H1 (cell line): ENCODE measurements around the gene FOXI1. TPM values are rescaled to one million over a fixed set of nuclear protein-coding genes. Genes with fewer than 3 reads are reported as not detected.

Source experiments
- EZH2 ChIP-seq: fragments of 200-600 bp; sonication (generic); IDR thresholded peaks from 2 replicates; pipeline ENCODE4 v1.7.1; 2012; ENCODE audit warnings: low read depth, mild to moderate bottlenecking, moderate library complexity, low read length, inconsistent platforms; ENCODE audit not compliant: severe bottlenecking
- MAX ChIP-seq: IDR thresholded peaks from 2 replicates; pipeline ENCODE4 v1.6.1; 2012; ENCODE audit warnings: inconsistent platforms
- RAD21 ChIP-seq, 2 experiments: IDR thresholded peaks in 1 of 2; conservative IDR thresholded peaks in 1 of 2; 2 replicates each; pipeline ENCODE4 v1.6.1; 2011; ENCODE audit warnings: low read depth in 2 of 2, low read length in 2 of 2, improper control_type of control experiment in 1 of 2, inconsistent platforms in 1 of 2, mild to moderate bottlenecking in 1 of 2, moderate library complexity in 1 of 2
- RXRA ChIP-seq: IDR thresholded peaks from 2 replicates; pipeline ENCODE4 v1.6.1; 2011; ENCODE audit warnings: low read depth, mild to moderate bottlenecking, low read length, moderate library complexity; ENCODE audit not compliant: insufficient read depth
- polyA plus RNA-seq, 7 experiments: library from polyadenylated mRNA; depleted of rRNA in 3 of 7; stranded (reverse) in 5 of 7; unstranded in 2 of 7; fragments of >200 nt in 5 of 7; fragments of 200-250 nt in 2 of 7; gene quantifications; 1 replicate in 5 of 7; 2 replicates in 1 of 7; 4 replicates in 1 of 7; pipeline versions ENCODE4 v1.2.1 to v1.2.3, GENCODE V29; 2011 to 2013; ENCODE audit warnings: missing spikeins in 2 of 7, mixed read lengths in 2 of 7
- total RNA-seq: library from RNA; stranded (reverse); fragmentation: NEBNext Ultra II Directional; extraction: Animal tissue kit (Norgen Biotek cat#: 25700); gene quantifications from 2 replicates; pipeline ENCODE4 v1.2.1, GENCODE V29; 2021
- TF ChIP-seq, protein P1 (sequence below): fragments of 300-600 bp; sonication (generic); IDR thresholded peaks from 2 replicates; pipeline ENCODE4 v1.7.1; 2012; ENCODE audit warnings: low read length, moderate library complexity, mild to moderate bottlenecking, inconsistent platforms; ENCODE audit not compliant: insufficient replicate concordance

Gene FOXI1
- total and polyA plus RNA-seq, 2 of the 8 experiments (the other 6 are each of a cell fraction or from before 2014, with no cell fraction given) = not detected

DNA sequence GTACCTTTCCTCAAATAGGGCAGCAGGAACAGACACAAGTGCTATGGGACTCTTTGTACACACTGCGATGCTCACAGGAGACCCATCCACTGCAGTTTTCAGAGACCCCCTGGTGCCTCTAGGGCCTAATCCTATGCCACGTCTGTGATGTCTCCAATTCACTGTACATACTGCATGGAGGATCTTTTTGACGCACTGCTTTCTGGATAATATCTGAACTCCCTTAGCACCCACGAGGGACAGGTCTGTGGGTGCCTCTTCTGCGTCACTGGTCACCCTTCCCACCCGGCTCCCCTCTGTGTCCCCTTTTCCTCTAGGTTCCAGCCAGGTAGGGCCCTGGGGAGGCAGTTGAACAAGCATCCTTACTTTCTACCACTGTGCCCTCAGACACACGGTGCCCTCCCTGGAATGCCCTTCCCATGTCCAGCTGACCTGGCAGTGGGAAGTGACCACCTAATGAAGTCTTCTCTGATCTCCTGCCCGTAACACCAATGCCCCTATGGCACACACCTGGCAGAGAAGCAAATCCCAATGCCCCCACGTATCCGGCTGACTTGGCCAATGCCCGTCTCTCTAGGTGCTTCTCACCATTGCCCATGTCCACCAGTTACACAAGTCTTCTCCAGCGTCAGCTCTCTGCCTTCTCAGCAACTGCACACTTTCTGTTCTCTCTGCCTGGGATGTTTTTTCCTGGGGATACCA, 41.5 kb downstream of the FOXI1 start (continued):
- TF ChIP-seq, protein P1, sequence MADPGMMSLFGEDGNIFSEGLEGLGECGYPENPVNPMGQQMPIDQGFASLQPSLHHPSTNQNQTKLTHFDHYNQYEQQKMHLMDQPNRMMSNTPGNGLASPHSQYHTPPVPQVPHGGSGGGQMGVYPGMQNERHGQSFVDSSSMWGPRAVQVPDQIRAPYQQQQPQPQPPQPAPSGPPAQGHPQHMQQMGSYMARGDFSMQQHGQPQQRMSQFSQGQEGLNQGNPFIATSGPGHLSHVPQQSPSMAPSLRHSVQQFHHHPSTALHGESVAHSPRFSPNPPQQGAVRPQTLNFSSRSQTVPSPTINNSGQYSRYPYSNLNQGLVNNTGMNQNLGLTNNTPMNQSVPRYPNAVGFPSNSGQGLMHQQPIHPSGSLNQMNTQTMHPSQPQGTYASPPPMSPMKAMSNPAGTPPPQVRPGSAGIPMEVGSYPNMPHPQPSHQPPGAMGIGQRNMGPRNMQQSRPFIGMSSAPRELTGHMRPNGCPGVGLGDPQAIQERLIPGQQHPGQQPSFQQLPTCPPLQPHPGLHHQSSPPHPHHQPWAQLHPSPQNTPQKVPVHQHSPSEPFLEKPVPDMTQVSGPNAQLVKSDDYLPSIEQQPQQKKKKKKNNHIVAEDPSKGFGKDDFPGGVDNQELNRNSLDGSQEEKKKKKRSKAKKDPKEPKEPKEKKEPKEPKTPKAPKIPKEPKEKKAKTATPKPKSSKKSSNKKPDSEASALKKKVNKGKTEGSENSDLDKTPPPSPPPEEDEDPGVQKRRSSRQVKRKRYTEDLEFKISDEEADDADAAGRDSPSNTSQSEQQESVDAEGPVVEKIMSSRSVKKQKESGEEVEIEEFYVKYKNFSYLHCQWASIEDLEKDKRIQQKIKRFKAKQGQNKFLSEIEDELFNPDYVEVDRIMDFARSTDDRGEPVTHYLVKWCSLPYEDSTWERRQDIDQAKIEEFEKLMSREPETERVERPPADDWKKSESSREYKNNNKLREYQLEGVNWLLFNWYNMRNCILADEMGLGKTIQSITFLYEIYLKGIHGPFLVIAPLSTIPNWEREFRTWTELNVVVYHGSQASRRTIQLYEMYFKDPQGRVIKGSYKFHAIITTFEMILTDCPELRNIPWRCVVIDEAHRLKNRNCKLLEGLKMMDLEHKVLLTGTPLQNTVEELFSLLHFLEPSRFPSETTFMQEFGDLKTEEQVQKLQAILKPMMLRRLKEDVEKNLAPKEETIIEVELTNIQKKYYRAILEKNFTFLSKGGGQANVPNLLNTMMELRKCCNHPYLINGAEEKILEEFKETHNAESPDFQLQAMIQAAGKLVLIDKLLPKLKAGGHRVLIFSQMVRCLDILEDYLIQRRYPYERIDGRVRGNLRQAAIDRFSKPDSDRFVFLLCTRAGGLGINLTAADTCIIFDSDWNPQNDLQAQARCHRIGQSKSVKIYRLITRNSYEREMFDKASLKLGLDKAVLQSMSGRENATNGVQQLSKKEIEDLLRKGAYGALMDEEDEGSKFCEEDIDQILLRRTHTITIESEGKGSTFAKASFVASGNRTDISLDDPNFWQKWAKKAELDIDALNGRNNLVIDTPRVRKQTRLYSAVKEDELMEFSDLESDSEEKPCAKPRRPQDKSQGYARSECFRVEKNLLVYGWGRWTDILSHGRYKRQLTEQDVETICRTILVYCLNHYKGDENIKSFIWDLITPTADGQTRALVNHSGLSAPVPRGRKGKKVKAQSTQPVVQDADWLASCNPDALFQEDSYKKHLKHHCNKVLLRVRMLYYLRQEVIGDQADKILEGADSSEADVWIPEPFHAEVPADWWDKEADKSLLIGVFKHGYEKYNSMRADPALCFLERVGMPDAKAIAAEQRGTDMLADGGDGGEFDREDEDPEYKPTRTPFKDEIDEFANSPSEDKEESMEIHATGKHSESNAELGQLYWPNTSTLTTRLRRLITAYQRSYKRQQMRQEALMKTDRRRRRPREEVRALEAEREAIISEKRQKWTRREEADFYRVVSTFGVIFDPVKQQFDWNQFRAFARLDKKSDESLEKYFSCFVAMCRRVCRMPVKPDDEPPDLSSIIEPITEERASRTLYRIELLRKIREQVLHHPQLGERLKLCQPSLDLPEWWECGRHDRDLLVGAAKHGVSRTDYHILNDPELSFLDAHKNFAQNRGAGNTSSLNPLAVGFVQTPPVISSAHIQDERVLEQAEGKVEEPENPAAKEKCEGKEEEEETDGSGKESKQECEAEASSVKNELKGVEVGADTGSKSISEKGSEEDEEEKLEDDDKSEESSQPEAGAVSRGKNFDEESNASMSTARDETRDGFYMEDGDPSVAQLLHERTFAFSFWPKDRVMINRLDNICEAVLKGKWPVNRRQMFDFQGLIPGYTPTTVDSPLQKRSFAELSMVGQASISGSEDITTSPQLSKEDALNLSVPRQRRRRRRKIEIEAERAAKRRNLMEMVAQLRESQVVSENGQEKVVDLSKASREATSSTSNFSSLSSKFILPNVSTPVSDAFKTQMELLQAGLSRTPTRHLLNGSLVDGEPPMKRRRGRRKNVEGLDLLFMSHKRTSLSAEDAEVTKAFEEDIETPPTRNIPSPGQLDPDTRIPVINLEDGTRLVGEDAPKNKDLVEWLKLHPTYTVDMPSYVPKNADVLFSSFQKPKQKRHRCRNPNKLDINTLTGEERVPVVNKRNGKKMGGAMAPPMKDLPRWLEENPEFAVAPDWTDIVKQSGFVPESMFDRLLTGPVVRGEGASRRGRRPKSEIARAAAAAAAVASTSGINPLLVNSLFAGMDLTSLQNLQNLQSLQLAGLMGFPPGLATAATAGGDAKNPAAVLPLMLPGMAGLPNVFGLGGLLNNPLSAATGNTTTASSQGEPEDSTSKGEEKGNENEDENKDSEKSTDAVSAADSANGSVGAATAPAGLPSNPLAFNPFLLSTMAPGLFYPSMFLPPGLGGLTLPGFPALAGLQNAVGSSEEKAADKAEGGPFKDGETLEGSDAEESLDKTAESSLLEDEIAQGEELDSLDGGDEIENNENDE = no peak
- TF ChIP-seq MAX (no peak), RXRA (no peak), EZH2 (no peak), RAD21 (IDR thresholded peaks at IDR 0.05 in 1 of 2, conservative IDR thresholded peaks at IDR 0.05 in 1 of 2; ENCODE audit: low read depth in 2 of 2, low read length in 2 of 2) (no peak)
